HepG2 (cell line): ENCODE results near the gene CREM. TPM values are rescaled to one million over a fixed set of nuclear protein-coding genes. Genes with fewer than 3 reads are reported as not detected.

Experiments used
- ARID2 ChIP-seq: sonication (generic); formaldehyde crosslinking; IDR thresholded peaks from 2 replicates; pipeline ENCODE4 v1.8.1; 2022; ENCODE audit warnings: mild to moderate bottlenecking, missing genetic modification reagents, borderline replicate concordance
- ATF6 ChIP-seq: sonication (generic); formaldehyde crosslinking; conservative IDR thresholded peaks from 2 replicates; pipeline ENCODE4 v1.4.0; 2020; ENCODE audit warnings: missing genetic modification reagents
- CEBPG ChIP-seq: IDR thresholded peaks from 2 replicates; pipeline ENCODE4 v1.6.1; 2016
- FIP1L1 ChIP-seq: fragments of 200-400 bp; formaldehyde crosslinking; IDR thresholded peaks from 2 replicates; pipeline ENCODE4 v1.6.1; 2018; ENCODE audit warnings: low read depth, mild to moderate bottlenecking, low read length, moderate library complexity, borderline replicate concordance; ENCODE audit not compliant: insufficient read depth
- HHEX ChIP-seq: IDR thresholded peaks from 2 replicates; pipeline ENCODE4 v1.6.1; 2016; ENCODE audit warnings: control low read depth
- MED1 ChIP-seq: sonication (generic); formaldehyde crosslinking; IDR thresholded peaks from 2 replicates; pipeline ENCODE4 v1.4.0; 2020; ENCODE audit warnings: missing genetic modification reagents
- MLXIP ChIP-seq: sonication (generic); formaldehyde crosslinking; IDR thresholded peaks from 2 replicates; pipeline ENCODE4 v1.9.0; 2021; ENCODE audit warnings: missing genetic modification reagents, borderline replicate concordance
- NCOR1 ChIP-seq: fragments of 200-600 bp; sonication (generic); IDR thresholded peaks from 2 replicates; pipeline ENCODE4 v1.7.0; 2017; ENCODE audit warnings: antibody characterized with exemption, low read length, borderline replicate concordance
- NFIC ChIP-seq: IDR thresholded peaks from 2 replicates; pipeline ENCODE4 v1.6.1; 2012; ENCODE audit warnings: mild to moderate bottlenecking, low read length, inconsistent platforms
- POLR2G ChIP-seq: fragments of 200-400 bp; formaldehyde crosslinking; IDR thresholded peaks from 2 replicates; pipeline ENCODE4 v1.6.1; 2018; ENCODE audit warnings: mild to moderate bottlenecking, low read depth, low read length, moderate library complexity
- RAD21 ChIP-seq: fragments of 450-650 bp; formaldehyde crosslinking; IDR thresholded peaks from 2 replicates; pipeline ENCODE4 v1.5.0; 2020; ENCODE audit warnings: mild to moderate bottlenecking
- TCF12 ChIP-seq, 2 experiments: fragments of 450-650 bp in 1 of 2; sonication (generic) in 1 of 2; formaldehyde crosslinking in 1 of 2; IDR thresholded peaks; 2 replicates each; pipeline versions ENCODE4 v1.6.1 to v1.8.0; 2017 to 2022; ENCODE audit warnings: antibody characterized with exemption in 1 of 2, mild to moderate bottlenecking in 1 of 2, missing genetic modification reagents in 1 of 2, moderate library complexity in 1 of 2
- ZBTB2 ChIP-seq: sonication (generic); formaldehyde crosslinking; IDR thresholded peaks from 2 replicates; pipeline ENCODE4 v1.8.0; 2022; ENCODE audit warnings: low read depth, missing genetic modification reagents
- ZBTB43 ChIP-seq: sonication (generic); formaldehyde crosslinking; conservative IDR thresholded peaks from 2 replicates; pipeline ENCODE4 v1.4.0; 2020; ENCODE audit warnings: missing genetic modification reagents
- ZMYM4 ChIP-seq: sonication (generic); formaldehyde crosslinking; IDR thresholded peaks from 2 replicates; pipeline ENCODE4 v1.8.1; 2023; ENCODE audit warnings: mild to moderate bottlenecking, missing genetic modification reagents
- ZNF503 ChIP-seq: sonication (generic); formaldehyde crosslinking; IDR thresholded peaks from 2 replicates; pipeline ENCODE4 v1.4.0; 2020; ENCODE audit warnings: missing genetic modification reagents
- ZNF737 ChIP-seq: sonication (generic); formaldehyde crosslinking; IDR thresholded peaks from 2 replicates; pipeline ENCODE4 v1.5.0; 2020; ENCODE audit warnings: missing genetic modification reagents, mild to moderate bottlenecking, borderline replicate concordance
- polyA plus RNA-seq, 8 experiments: library from polyadenylated mRNA; depleted of rRNA in 3 of 8; stranded (reverse) in 7 of 8; unstranded in 1 of 8; fragments of >200 nt; fragmentation: Illumina TruSeq in 4 of 8; extraction: Trizol in 4 of 8; gene quantifications; 2 replicates each; pipeline versions ENCODE4 v1.2.1 to v1.2.3, GENCODE V29; 2011 to 2016; ENCODE audit warnings: low read depth in 4 of 8, missing spikeins in 1 of 8, mixed read lengths in 1 of 8; ENCODE audit not compliant: insufficient read depth in 1 of 8
- total RNA-seq, 5 experiments: library from RNA; depleted of rRNA; stranded (reverse); fragments of >200 nt; fragmentation: Illumina TruSeq; extraction: Trizol; gene quantifications; 2 replicates each; pipeline ENCODE4 v1.2.3, GENCODE V29; 2016; ENCODE audit warnings: low read depth in 1 of 5

Gene CREM
- total and polyA plus RNA-seq, 2 of the 13 experiments (the other 11 are each of a cell fraction or from before 2014, with no cell fraction given): 21.3 to 25.4 TPM

GRCh38 chr10:35237766-35238512 lies 111.3 kb downstream of the CREM start (continued):
- TF ChIP-seq ZNF737 (CRISPR knock-in tag): no peak
- TF ChIP-seq ATF6 (CRISPR knock-in tag): no peak
- TF ChIP-seq FIP1L1: no peak
- no peak for TF ChIP-seq NFIC
- 0 out of 2 replicates have a peak, but pooled peaks have one; percentile 25 for TF ChIP-seq MED1 (CRISPR knock-in tag)
- peak; percentile 42; the same call in 1 of the 2 replicates for TF ChIP-seq POLR2G
- TF ChIP-seq TCF12 (IDR thresholded peaks at IDR 0.05): no peak
- no peak for TF ChIP-seq TCF12 (CRISPR knock-in tag; IDR thresholded peaks at IDR 0.05)
- no peak for TF ChIP-seq HHEX (CRISPR knock-in tag)
- TF ChIP-seq NCOR1: no peak
- TF ChIP-seq ZMYM4: 0 out of 2 replicates have a peak, but pooled peaks have one; percentile 27
- TF ChIP-seq ZNF503 (CRISPR knock-in tag): no peak
- TF ChIP-seq ZBTB2 (CRISPR knock-in tag): no peak
- no peak for TF ChIP-seq RAD21 (CRISPR knock-in tag)
- no peak for TF ChIP-seq ARID2 (CRISPR knock-in tag)
- no peak for TF ChIP-seq MLXIP (CRISPR knock-in tag)
- TF ChIP-seq ZBTB43 (CRISPR knock-in tag): no peak
- TF ChIP-seq CEBPG (CRISPR knock-in tag): peak; percentile 94
